Measurements from ENCODE around the gene CNGB1.
"Not testable (repeated sequence)": the region's sequence is repeated elsewhere in the genome, so short reads cannot be mapped to it uniquely, and the experiment has no call there.

The CNGB1 gene

GRCh38 chr16:57978070-57978465 lies 7.1 kb upstream of the CNGB1 start:
- not testable (repeated sequence) for DNase-seq (ENCODE audit: low read depth, low spot score); H3K27ac ChIP-seq

GRCh38 chr16:57977418-57978069 lies 6.6 kb upstream of the CNGB1 start:
- no peak for DNase-seq (ENCODE audit: low read depth, low spot score)
- H3K27ac ChIP-seq: no peak overlapping the region

GRCh38 chr16:57976331-57976796 lies 5.4 kb upstream of the CNGB1 start:
- no peak for DNase-seq (ENCODE audit: low read depth, low spot score)
- H3K27ac ChIP-seq: no peak overlapping the region

- no peak for DNase-seq (ENCODE audit: low read depth, low spot score)
- H3K27ac ChIP-seq: no peak overlapping the region
Measured at GRCh38 chr16:57972306-57972705, 1.4 kb upstream of the CNGB1 start.

- no peak overlapping the region for H3K27ac ChIP-seq
- DNase-seq (ENCODE audit: low read depth, low spot score): no peak
Measured at GRCh38 chr16:57971848-57972247, 920 bp upstream of the CNGB1 start.

GRCh38 chr16:57970319-57970718 lies 609 bp downstream of the CNGB1 start:
- no peak for DNase-seq (ENCODE audit: low read depth, low spot score)
- no peak overlapping the region for H3K27ac ChIP-seq

GRCh38 chr16:57969451-57970123 lies 1.3 kb downstream of the CNGB1 start:
- no peak overlapping the region for H3K27ac ChIP-seq
- DNase-seq (ENCODE audit: low read depth, low spot score): no peak

GRCh38 chr16:57967916-57968315 lies 3.0 kb downstream of the CNGB1 start:
- no peak overlapping the region for H3K27ac ChIP-seq
- no peak for DNase-seq (ENCODE audit: low read depth, low spot score)

- H3K27ac ChIP-seq: no peak overlapping the region
- no peak for DNase-seq (ENCODE audit: low read depth, low spot score)
Measured at GRCh38 chr16:57966986-57967385, 3.9 kb downstream of the CNGB1 start.

GRCh38 chr16:57966204-57966771 lies 4.6 kb downstream of the CNGB1 start:
- no peak overlapping the region for H3K27ac ChIP-seq
- no peak for DNase-seq (ENCODE audit: low read depth, low spot score)

- H3K27ac ChIP-seq: no peak overlapping the region
- DNase-seq (ENCODE audit: low read depth, low spot score): no peak
Measured at GRCh38 chr16:57964157-57964700, 6.7 kb downstream of the CNGB1 start.

GRCh38 chr16:57962756-57963155 lies 8.2 kb downstream of the CNGB1 start:
- no peak for DNase-seq (ENCODE audit: low read depth, low spot score)
- H3K27ac ChIP-seq: no peak overlapping the region

GRCh38 chr16:57962046-57962445 lies 8.9 kb downstream of the CNGB1 start:
- no peak for DNase-seq (ENCODE audit: low read depth, low spot score)
- H3K27ac ChIP-seq: no peak overlapping the region

GRCh38 chr16:57961538-57961937 lies 9.4 kb downstream of the CNGB1 start:
- DNase-seq (ENCODE audit: low read depth, low spot score): no peak
- H3K27ac ChIP-seq: no peak overlapping the region

GRCh38 chr16:57960826-57961472 lies 10.0 kb downstream of the CNGB1 start:
- no peak for DNase-seq (ENCODE audit: low read depth, low spot score)
- no peak overlapping the region for H3K27ac ChIP-seq

- no peak for DNase-seq (ENCODE audit: low read depth, low spot score)
- H3K27ac ChIP-seq: no peak overlapping the region
Measured at GRCh38 chr16:57960310-57960709, 10.6 kb downstream of the CNGB1 start.

- no peak for DNase-seq (ENCODE audit: low read depth, low spot score)
- H3K27ac ChIP-seq: no peak overlapping the region
Measured at GRCh38 chr16:57959804-57960203, 11.1 kb downstream of the CNGB1 start.

GRCh38 chr16:57959121-57959520 lies 11.8 kb downstream of the CNGB1 start:
- DNase-seq (ENCODE audit: low read depth, low spot score): no peak
- no peak overlapping the region for H3K27ac ChIP-seq

GRCh38 chr16:57958544-57958943 lies 12.4 kb downstream of the CNGB1 start:
- H3K27ac ChIP-seq: no peak overlapping the region
- DNase-seq (ENCODE audit: low read depth, low spot score): no peak

GRCh38 chr16:57957673-57958392 lies 13.1 kb downstream of the CNGB1 start:
- no peak overlapping the region for H3K27ac ChIP-seq
- DNase-seq (ENCODE audit: low read depth, low spot score): no peak
